Pancreas (tissue), 10 donors: ENCODE measurements around the gene KCNK6. TPM values are rescaled to one million over a fixed set of nuclear protein-coding genes. Genes with fewer than 3 reads are reported as not detected.

ENCODE experiments used
- ATAC-seq, 4 donors: fragments of 200-7000 bp; cut with Tn5 transposase; one replicate each; pipeline versions ENCODE4 v1.8.0 to v1.9.1; 2020; ENCODE audit warnings: mild to moderate bottlenecking in 4 of 4, moderate library complexity in 4 of 4
- DNase-seq, 6 donors: peaks; one replicate each; pipeline ENCODE4 v3.0.0-alpha.2; 2020
- FAIRE-seq: peaks from 2 replicates; lab custom pipeline; 2012; peaks lifted over from hg19 to GRCh38; lab: Jason Lieb, UNC
- H3K27ac ChIP-seq, 4 donors: fragments of 200-600 bp; sonication (generic); 1 replicate in 3 of 4; 2 replicates in 1 of 4; pipeline versions ENCODE4 v1.5.0 to v1.8.0; 2020
- H3K27me3 ChIP-seq, 4 donors: fragments of 200-600 bp; one replicate each; pipeline ENCODE4 v1.8.0; 2021
- H3K36me3 ChIP-seq, 3 donors: fragments of 200-600 bp; sonication (generic) in 1 of 3; one replicate each; pipeline versions ENCODE4 v1.5.0 to v1.8.0; 2020 to 2021
- H3K4me1 ChIP-seq, 3 donors: fragments of 200-600 bp; one replicate each; pipeline ENCODE4 v1.8.0; 2021
- H3K4me3 ChIP-seq, 4 donors: fragments of 200-600 bp; sonication (generic) in 2 of 4; one replicate each; pipeline versions ENCODE4 v1.5.0 to v1.8.0; 2020 to 2021
- H3K9me3 ChIP-seq, 4 donors: fragments of 200-600 bp; one replicate each; pipeline ENCODE4 v1.8.0; 2021
- WGBS, 2 donors: extraction: QIAGEN DNeasy Blood & Tissue Kit; methylation state at CpG; one replicate each; pipeline ENCODE4 v1.1.7; 2013; 5-methylcytosine and 5-hydroxymethylcytosine counted together
- intact Hi-C, 3 donors: fragments of 100-400 bp; cut with DNase I; formaldehyde crosslinking; loops; one replicate each; pipeline versions ENCODE4 v1.11.1 to v1.14.2; 2022
- polyA plus RNA-seq, 2 donors: library from polyadenylated mRNA; stranded (reverse); fragments of 200-250 nt; gene quantifications; one replicate each; pipeline ENCODE4 v1.2.3, GENCODE V29; 2013
- total RNA-seq, 6 donors: library from RNA; stranded (reverse); fragmentation: NEBNext Ultra II Directional in 4 of 6; extraction: Animal tissue kit (Norgen Biotek cat#: 25700) in 4 of 6; gene quantifications; one replicate each; pipeline versions ENCODE4 v1.2.1 to v1.2.4, GENCODE V29; 2021 to 2023
- TF ChIP-seq, protein P1 (sequence below), 4 donors: fragments of 200-600 bp; sonication (generic) in 3 of 4; IDR thresholded peaks; one replicate each; pipeline versions ENCODE4 v1.5.0 to v1.8.0; 2021; ENCODE audit warnings: antibody characterized with exemption in 4 of 4
- donor health status: healthy with polysubstance abuse.
- donor health status: DM: no; HTN: no; CAD: no; lungs with moderate emphysema.
- donor health status: DM: no; HTN: no; CAD: no.
- donor health status: control.
- donor health status: control.
- donor health status: Bipolar disorder and iron deficiency.
- donor health status: DM: yes; HTN: yes; CAD: no.
- donor health status: DM: no; HTN: no; CAD: no.
- donor health status: DM: no; HTN: no; CAD: no.
- donor health status: DM: yes; HTN: yes; CAD: no.

KCNK6 gene
- total and polyA plus RNA-seq, 8 donors: 3.9 to 9.5 (median 6.5) TPM

GRCh38 chr19:38375748-38376147 lies 56.1 kb downstream of the KCNK6 start:
- Histone ChIP-seq H3K27ac (no peak overlapping the region), H3K4me3 (peak overlapping the region in 3 of 4 donors; percentile 47 to 85 (median 68)), H3K9me3 (no peaks in the 10 kb centered on the region), H3K4me1 (peaks cover 0 to 11% (median 4%) of the 10 kb centered on the region in 3 donors), H3K27me3 (no peaks in the 10 kb centered on the region), H3K36me3 (peaks cover under 1 to 10% (median under 1%) of the 10 kb centered on the region in 3 donors)
- ATAC-seq (no peak), DNase-seq (no peak), FAIRE-seq (no peak)
- intact Hi-C loops: no loop called here
- WGBS, 2 donors: 76 to 82% methylated on average over 5 of the region's 5 CpGs
- TF ChIP-seq, protein P1, sequence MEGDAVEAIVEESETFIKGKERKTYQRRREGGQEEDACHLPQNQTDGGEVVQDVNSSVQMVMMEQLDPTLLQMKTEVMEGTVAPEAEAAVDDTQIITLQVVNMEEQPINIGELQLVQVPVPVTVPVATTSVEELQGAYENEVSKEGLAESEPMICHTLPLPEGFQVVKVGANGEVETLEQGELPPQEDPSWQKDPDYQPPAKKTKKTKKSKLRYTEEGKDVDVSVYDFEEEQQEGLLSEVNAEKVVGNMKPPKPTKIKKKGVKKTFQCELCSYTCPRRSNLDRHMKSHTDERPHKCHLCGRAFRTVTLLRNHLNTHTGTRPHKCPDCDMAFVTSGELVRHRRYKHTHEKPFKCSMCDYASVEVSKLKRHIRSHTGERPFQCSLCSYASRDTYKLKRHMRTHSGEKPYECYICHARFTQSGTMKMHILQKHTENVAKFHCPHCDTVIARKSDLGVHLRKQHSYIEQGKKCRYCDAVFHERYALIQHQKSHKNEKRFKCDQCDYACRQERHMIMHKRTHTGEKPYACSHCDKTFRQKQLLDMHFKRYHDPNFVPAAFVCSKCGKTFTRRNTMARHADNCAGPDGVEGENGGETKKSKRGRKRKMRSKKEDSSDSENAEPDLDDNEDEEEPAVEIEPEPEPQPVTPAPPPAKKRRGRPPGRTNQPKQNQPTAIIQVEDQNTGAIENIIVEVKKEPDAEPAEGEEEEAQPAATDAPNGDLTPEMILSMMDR (IDR thresholded peaks at IDR 0.05): no peak

DNA sequence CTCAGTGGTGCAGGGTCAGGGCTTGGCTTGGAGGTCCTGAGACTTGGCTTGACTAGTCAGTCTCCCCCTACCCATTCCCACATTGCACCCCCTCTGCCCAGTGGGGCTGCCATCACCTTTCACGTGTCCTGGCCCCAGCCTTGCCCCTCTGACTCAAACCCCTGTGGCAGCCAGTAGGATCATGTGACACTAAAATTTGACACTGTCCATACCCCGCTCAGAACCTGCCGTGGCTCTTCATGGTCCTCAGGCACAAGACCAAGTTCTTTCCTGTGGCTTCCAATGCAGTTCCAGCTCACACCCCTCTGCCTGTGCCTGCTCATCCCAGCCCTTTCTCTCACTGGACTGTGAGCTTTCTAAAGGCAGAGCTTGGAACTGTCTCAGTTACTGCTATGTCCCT lies 56.9 kb downstream of the KCNK6 start:
- WGBS, 2 donors: 85 to 86% methylated on average over 3 of the region's 3 CpGs
- DNase-seq: no peak
- Histone ChIP-seq H3K9me3 (no peaks in the 10 kb centered on the region), H3K4me3 (no peak overlapping the region), H3K4me1 (peaks cover 0 to 11% (median 4%) of the 10 kb centered on the region in 3 donors), H3K36me3 (peaks cover 7 to 19% (median 9%) of the 10 kb centered on the region in 3 donors), H3K27ac (no peak overlapping the region), H3K27me3 (no peaks in the 10 kb centered on the region)
- no peak for ATAC-seq
- TF ChIP-seq, protein P1 (IDR thresholded peaks at IDR 0.05): no peak
- intact Hi-C loops: no loop called here
- FAIRE-seq: no peak

DNA sequence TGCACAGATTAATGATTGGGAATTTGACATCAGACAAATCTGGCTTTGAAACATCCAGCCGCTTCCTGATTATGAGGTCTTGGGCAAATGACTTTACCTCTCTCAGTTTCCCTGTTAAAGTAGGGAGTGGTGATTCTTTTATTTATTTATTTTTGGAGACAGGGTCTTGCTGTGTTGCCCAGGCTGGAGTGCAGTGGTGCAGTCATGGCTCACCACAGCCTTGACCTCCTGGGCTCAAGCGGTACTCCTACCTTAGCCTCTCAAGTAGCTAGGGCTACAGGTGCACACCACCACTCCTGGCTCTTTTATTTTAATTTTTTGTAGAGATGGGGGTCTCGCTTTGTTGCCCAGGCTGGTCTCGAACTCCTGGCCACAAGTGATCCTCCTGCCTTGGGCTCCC lies 57.4 kb downstream of the KCNK6 start:
- peaks cover 7 to 23% (median 13%) of the 10 kb centered on the region in 3 donors for H3K36me3 ChIP-seq

GRCh38 chr19:38378866-38379265 lies 59.2 kb downstream of the KCNK6 start:
- TF ChIP-seq, protein P1 (IDR thresholded peaks at IDR 0.05): no peak
- DNase-seq (no peak), ATAC-seq (no peak), FAIRE-seq (no peak)
- Histone ChIP-seq H3K27ac (no peak overlapping the region), H3K27me3 (no peaks in the 10 kb centered on the region), H3K36me3 (peaks cover 7 to 40% (median 13%) of the 10 kb centered on the region in 3 donors), H3K4me1 (peaks cover 0 to 11% (median 4%) of the 10 kb centered on the region in 3 donors), H3K9me3 (no peaks in the 10 kb centered on the region), H3K4me3 (no peak overlapping the region)
- intact Hi-C loops: no loop called here
- WGBS, 2 donors: 94 to 97% methylated on average over 10 of the region's 10 CpGs

More for the DNA sequence above, 57.4 kb downstream of the KCNK6 start:
- 98 to 99% methylated on average over 4 of the region's 4 CpGs for WGBS, 2 donors
- FAIRE-seq (no peak), DNase-seq (no peak), ATAC-seq (no peak)
- Histone ChIP-seq H3K9me3 (no peaks in the 10 kb centered on the region), H3K27ac (no peak overlapping the region), H3K4me1 (peaks cover 0 to 11% (median 4%) of the 10 kb centered on the region in 3 donors), H3K27me3 (no peaks in the 10 kb centered on the region), H3K4me3 (no peak overlapping the region)
- intact Hi-C loops: no loop called here
- TF ChIP-seq, protein P1 (IDR thresholded peaks at IDR 0.05): no peak

DNA sequence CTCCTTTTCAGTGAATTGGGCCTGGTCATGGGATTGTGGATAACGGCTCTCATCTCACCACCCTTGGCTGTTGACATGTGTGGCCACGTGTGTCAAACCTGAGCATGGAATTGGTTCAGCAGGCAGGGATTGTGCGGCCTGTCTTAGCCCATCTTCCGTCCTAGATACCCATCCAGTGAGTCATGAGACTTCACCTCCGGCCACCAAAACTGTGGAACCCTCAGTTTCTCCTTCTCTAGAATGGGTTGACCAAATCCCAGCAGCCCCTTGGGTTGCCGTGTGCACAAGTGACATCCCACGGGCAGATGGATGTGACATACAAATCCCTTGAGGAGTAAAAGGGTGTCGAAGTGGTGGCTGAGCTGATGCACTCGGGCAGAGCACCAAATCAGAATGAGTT lies 61.5 kb downstream of the KCNK6 start:
- H3K36me3 ChIP-seq: peaks cover 7 to 40% (median 13%) of the 10 kb centered on the region in 3 donors
- H3K9me3 ChIP-seq: no peaks in the 10 kb centered on the region
- ATAC-seq (no peak), FAIRE-seq (no peak), DNase-seq (no peak)
- no peaks in the 10 kb centered on the region for H3K27me3 ChIP-seq
- H3K4me1 ChIP-seq: peaks cover 0 to 3% (median 0%) of the 10 kb centered on the region in 3 donors
- WGBS, 2 donors: 91 to 96% methylated on average over 9 of the region's 9 CpGs
- TF ChIP-seq, protein P1 (IDR thresholded peaks at IDR 0.05): no peak
- intact Hi-C loops: no loop called here
- H3K27ac ChIP-seq: no peak overlapping the region
- H3K4me3 ChIP-seq: no peak overlapping the region
